ENCODE results near the gene IFT80. TPM values are rescaled to one million over a fixed set of nuclear protein-coding genes. Genes with fewer than 3 reads are reported as not detected.
A peak's percentile ranks its signal among the peaks of the same experiment; 100 is the strongest.

IFT80 gene
- total RNA-seq, 2 donors from 2014 or later = 44.1 to 61.4 TPM

DNA sequence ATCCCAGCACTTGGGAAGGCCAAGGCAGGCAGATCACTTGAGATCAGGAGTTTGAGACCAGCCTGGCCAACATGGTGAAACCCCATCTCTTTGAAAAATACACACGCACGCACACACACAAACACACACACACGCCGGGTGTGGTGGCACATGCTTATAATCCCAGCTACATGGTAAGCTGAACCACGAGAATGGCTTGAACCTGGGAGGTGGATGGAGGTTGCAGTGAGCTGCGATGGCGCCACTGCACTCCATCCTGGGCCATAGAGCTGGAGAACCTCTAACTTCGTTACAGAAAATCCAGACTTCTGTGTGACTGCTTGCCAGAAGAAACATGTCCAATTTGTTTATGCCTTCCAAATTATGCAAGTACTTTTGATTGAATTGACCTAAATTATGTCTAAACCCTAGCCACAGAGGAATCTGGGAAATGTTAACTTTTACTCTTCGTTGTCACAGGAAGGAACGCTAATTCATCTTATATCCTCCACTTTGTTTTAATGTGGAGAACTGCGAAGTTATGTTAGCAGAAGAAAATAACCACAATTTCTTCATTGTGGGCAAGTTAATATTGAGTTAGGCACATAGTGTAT is 28.9 kb upstream of the IFT80 start:
- no peak for ATAC-seq (ENCODE audit: insufficient number of reproducible peaks, low FRiP score, low read depth)
- no peaks in the 10 kb centered on the region for H3K9me3 ChIP-seq
- H3K36me3 ChIP-seq = peaks cover 23% of the 10 kb centered on the region
- no peak for DNase-seq (ENCODE audit: low spot score)
- H3K4me1 ChIP-seq (ENCODE audit: control insufficient read depth in 1 of 2, low read depth in 2 of 2) = no peaks in the 10 kb centered on the region
- no peak overlapping the region for H3K27ac ChIP-seq
- TF ChIP-seq, protein P1, sequence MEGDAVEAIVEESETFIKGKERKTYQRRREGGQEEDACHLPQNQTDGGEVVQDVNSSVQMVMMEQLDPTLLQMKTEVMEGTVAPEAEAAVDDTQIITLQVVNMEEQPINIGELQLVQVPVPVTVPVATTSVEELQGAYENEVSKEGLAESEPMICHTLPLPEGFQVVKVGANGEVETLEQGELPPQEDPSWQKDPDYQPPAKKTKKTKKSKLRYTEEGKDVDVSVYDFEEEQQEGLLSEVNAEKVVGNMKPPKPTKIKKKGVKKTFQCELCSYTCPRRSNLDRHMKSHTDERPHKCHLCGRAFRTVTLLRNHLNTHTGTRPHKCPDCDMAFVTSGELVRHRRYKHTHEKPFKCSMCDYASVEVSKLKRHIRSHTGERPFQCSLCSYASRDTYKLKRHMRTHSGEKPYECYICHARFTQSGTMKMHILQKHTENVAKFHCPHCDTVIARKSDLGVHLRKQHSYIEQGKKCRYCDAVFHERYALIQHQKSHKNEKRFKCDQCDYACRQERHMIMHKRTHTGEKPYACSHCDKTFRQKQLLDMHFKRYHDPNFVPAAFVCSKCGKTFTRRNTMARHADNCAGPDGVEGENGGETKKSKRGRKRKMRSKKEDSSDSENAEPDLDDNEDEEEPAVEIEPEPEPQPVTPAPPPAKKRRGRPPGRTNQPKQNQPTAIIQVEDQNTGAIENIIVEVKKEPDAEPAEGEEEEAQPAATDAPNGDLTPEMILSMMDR (IDR thresholded peaks at IDR 0.05) = no peak
- H3K4me3 ChIP-seq = no peak overlapping the region
- no peaks in the 10 kb centered on the region for H3K27me3 ChIP-seq (replicated peaks; ENCODE audit: insufficient read depth)

DNA sequence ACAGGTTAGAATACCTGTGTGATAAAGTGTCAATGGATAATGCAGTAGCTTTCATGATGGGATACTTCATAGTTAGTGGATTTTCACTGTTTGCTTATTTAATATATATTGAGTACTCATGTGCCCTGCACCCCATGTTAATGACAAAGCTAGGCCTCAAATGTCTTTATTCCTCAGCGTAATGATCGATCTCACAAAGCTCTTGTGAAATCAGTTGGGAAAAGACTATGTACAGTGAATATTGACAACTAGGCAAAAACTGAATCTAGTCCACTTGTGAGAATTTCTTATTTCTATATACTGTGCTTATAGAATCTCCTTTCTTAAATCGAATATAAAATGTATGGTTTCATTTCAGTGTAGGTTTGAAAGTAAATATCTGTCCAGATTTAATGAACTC is 18.3 kb upstream of the IFT80 start:
- H3K27ac ChIP-seq = no peak overlapping the region
- H3K27me3 ChIP-seq (replicated peaks; ENCODE audit: insufficient read depth) = no peaks in the 10 kb centered on the region
- H3K9me3 ChIP-seq = no peaks in the 10 kb centered on the region
- DNase-seq (ENCODE audit: low spot score) = no peak
- no peaks in the 10 kb centered on the region for H3K4me1 ChIP-seq (ENCODE audit: control insufficient read depth in 1 of 2, low read depth in 2 of 2)
- TF ChIP-seq, protein P1 (IDR thresholded peaks at IDR 0.05) = no peak
- peaks cover 3% of the 10 kb centered on the region for H3K36me3 ChIP-seq
- H3K4me3 ChIP-seq = no peak overlapping the region
- no peak for ATAC-seq (ENCODE audit: insufficient number of reproducible peaks, low FRiP score, low read depth)

GRCh38 chr3:160413613-160414248 is 14.7 kb upstream of the IFT80 start:
- peak; percentile 44 for ATAC-seq (ENCODE audit: insufficient number of reproducible peaks, low FRiP score, low read depth)
- no peak for DNase-seq (ENCODE audit: low spot score)

DNA sequence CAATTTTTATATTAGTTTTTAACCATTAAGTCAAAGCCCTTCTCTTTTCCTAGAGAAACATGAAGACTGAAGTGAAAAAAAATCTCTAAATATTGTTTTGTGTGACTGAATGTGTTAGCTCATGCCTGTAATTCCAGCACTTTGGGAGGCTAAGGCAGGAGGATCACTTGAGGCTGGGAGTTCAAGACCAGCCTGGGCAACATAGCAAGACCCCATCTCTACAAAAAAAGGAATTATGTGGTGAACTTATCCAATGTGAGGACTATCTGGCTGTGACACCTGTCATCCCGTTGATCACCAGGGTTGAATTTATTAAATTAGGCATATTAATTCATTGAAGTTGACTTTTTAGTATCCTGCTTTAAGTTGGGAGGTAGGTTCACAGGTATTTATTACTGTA is 13.5 kb upstream of the IFT80 start:
- H3K4me3 ChIP-seq = no peak overlapping the region
- H3K27me3 ChIP-seq (replicated peaks; ENCODE audit: insufficient read depth) = no peaks in the 10 kb centered on the region
- ATAC-seq (ENCODE audit: insufficient number of reproducible peaks, low FRiP score, low read depth) (no peak), DNase-seq (ENCODE audit: low spot score) (no peak)
- TF ChIP-seq, protein P1 (IDR thresholded peaks at IDR 0.05) = no peak
- no peak overlapping the region for H3K27ac ChIP-seq
- peaks cover 3% of the 10 kb centered on the region for H3K36me3 ChIP-seq
- no peaks in the 10 kb centered on the region for H3K9me3 ChIP-seq
- no peaks in the 10 kb centered on the region for H3K4me1 ChIP-seq (ENCODE audit: control insufficient read depth in 1 of 2, low read depth in 2 of 2)

More at GRCh38 chr3:160413613-160414248, 14.7 kb upstream of the IFT80 start:
- Histone ChIP-seq H3K27ac (no peak overlapping the region), H3K4me1 (ENCODE audit: control insufficient read depth in 1 of 2, low read depth in 2 of 2) (no peaks in the 10 kb centered on the region), H3K36me3 (peaks cover 3% of the 10 kb centered on the region), H3K4me3 (no peak overlapping the region), H3K9me3 (no peaks in the 10 kb centered on the region), H3K27me3 (replicated peaks; ENCODE audit: insufficient read depth) (no peaks in the 10 kb centered on the region)
- TF ChIP-seq, protein P1 (IDR thresholded peaks at IDR 0.05) = peak; percentile 83

GRCh38 chr3:160409812-160410610 is 11.0 kb upstream of the IFT80 start:
- ATAC-seq (ENCODE audit: insufficient number of reproducible peaks, low FRiP score, low read depth) (no peak), DNase-seq (ENCODE audit: low spot score) (no peak)
- no peaks in the 10 kb centered on the region for H3K27me3 ChIP-seq (replicated peaks; ENCODE audit: insufficient read depth)
- no peaks in the 10 kb centered on the region for H3K4me1 ChIP-seq (ENCODE audit: control insufficient read depth in 1 of 2, low read depth in 2 of 2)
- H3K4me3 ChIP-seq = no peak overlapping the region
- TF ChIP-seq, protein P1 (IDR thresholded peaks at IDR 0.05) = no peak
- no peaks in the 10 kb centered on the region for H3K36me3 ChIP-seq
- H3K27ac ChIP-seq = no peak overlapping the region
- H3K9me3 ChIP-seq = no peaks in the 10 kb centered on the region
